Activated T-cell treated with anti-CD3 and anti-CD28 coated beads, Interleukin-2, amount 50 U/mL, for 1 hour (primary cell): ENCODE data around the gene C19orf53.
A peak's percentile ranks its signal among the peaks of the same experiment; 100 is the strongest.
"Not testable (repeated sequence)": the region's sequence is repeated elsewhere in the genome, so short reads cannot be mapped to it uniquely, and the experiment has no call there.

Experiments used
- DNase-seq: peaks from one replicate; pipeline ENCODE4 v3.0.0-alpha.2; 2020

The C19orf53 gene

DNA sequence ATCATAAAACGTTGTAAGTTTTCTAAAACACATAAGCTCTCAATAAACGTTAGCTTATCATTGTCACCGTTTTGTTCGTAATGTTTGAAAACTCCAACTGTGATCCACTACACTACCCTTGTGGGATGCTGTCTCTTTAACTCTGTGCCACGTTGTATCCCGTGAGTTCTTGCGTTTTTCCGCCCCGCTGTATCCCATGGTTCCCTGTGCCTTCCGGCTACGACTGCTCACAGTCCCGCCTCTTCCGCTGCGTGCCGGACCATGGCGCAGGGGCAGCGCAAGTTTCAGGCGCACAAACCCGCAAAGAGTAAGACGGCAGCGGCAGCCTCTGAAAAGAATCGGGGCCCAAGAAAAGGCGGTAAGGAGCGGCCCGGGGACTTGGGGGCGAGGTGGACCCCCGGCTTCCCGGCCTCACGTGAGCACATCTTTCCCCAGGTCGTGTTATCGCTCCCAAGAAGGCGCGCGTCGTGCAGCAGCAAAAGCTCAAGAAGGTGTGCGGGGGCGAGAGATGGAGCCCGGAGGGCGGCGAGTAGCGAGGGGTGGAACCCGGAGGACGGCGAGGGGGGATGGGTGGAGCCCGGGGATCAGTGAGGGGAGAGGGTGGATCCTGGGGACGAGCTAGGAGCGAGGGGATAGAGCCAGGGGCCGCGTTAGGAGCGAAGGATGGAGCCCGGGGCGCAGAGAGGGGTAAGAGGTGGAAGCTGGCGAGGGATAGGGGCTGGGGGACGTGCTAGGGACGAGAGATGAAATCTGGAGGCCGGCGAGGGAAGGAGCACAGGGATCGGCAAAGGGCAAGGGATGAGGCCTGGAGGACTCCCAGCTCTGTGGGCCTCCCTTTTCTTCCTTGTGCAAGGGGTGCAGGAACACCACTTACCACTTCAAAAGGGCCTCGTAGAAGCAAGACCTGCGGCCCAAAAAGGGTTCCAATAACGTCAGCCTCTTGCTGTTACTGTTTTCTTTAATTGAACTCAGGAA, at the start of gene C19orf53:
Gene C19orf53 (plus strand): TSS at position 240 of the 975 bp plus-strand sequence. CDS start 22 bp downstream, at position 262.
- peak; percentile 80 for DNase-seq

DNA sequence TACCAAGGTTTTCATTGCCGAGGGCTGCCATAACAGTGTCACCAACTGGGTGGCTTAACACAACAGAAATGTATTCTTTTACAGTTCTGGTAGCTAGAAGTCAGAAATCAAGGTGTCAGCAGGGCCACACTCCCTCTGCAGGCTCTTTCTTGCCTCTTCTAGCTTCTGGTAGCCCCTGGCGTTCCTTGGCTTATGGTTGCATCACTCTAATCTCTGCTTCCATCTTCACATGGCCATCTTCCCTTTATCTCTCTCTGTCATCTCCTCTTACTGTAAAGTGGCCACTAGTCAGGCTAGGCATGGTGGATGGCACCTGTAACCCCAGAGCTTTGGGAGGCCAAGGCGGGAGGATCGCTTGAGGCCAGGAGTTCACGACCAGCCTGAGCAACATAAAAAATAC, 47.9 kb upstream of the C19orf53 start:
- DNase-seq = no peak

- DNase-seq = no peak
These were observed 46.5 kb upstream of the C19orf53 start for GRCh38 chr19:13727798-13728197.

- no peak for DNase-seq
These were observed 44.4 kb upstream of the C19orf53 start for GRCh38 chr19:13729859-13730258.

GRCh38 chr19:13731147-13731964, 42.9 kb upstream of the C19orf53 start:
- peak; percentile 94 for DNase-seq

DNA sequence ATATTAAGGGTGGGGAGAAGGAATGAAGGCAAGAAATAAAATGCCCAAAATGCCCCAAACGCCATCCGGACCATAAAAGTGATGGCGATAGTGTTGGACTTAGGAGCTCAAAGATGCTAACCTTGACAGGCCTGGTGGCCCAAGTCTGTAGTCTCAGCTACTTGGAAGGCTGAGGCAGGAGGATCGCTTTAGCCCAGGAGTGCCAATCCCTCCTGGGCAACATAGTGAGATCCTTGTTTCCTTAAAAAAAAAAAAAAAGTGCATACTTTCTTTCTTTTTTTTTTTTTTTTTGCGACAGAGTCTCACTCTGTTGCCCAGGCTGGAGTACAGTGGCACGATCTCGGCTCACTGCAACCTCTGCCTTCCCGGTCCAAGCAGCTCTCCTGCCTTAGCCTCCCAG, 41.9 kb upstream of the C19orf53 start:
- DNase-seq = no peak

- no peak for DNase-seq
These were observed 39.5 kb upstream of the C19orf53 start for GRCh38 chr19:13734751-13735150.

DNA sequence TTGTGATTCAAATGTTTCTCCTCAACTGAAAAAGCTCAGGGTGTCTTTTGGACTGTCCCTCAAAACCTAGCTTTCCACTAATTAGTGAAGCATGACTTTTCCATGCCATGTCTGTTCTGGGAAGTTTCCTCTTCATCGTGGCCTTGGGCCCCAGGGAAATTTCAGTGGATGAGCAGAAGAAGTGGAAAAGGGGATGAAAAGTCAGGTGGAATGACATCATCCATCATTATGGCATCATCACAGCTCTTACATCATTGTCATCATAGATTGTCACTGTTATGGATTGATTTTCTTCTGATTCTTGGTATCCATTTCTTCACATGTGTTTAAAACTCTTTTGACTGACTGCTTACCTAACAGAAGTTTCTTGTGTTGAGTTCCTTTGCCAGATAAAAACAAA, 36.2 kb upstream of the C19orf53 start:
- DNase-seq = no peak

GRCh38 chr19:13741893-13742292, 32.4 kb upstream of the C19orf53 start:
- DNase-seq = no peak

GRCh38 chr19:13742756-13743155, 31.5 kb upstream of the C19orf53 start:
- DNase-seq = no peak

DNA sequence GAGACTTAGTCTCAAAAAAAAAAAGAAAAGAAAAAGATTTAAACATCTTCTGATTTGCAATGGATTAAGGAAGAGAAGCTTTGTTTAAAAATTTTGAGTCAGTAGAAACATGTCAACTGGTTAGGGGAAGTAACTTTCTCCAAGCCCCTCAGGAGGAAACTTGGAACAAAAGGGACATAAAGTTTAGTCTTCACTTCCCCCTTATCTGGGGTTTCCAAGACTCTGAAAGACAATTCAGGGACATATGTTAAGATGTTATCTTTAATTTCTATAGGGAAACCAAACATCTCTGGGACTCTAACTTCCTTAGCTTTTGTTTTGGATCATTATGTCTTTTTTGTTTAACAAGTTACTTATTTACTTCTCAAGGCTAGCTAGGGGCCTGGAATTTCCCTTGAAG, 30.1 kb upstream of the C19orf53 start:
- no peak for DNase-seq

DNA sequence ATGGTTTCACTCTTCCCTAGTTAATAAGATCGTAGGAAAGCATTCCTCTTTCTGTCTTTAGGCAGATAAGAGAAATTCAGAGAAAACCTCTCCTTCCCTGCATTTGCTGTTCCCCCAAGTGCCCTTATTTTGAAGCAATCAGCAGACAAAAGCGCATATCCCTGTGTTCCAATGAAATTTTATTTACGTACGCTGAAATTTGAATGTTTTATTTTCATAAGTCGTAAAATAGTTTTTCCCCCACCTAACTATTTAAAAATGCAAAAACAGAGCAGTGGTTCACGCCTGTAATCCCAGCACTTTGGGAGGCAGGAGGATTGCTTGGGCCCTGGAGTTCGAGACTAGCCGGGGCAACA, 27.2 kb upstream of the C19orf53 start:
- DNase-seq = no peak

GRCh38 chr19:13748169-13748828, 26.0 kb upstream of the C19orf53 start:
- no peak for DNase-seq

GRCh38 chr19:13751436-13751835, 22.8 kb upstream of the C19orf53 start:
- no peak for DNase-seq

- DNase-seq = not testable (repeated sequence)
These were observed 20.6 kb upstream of the C19orf53 start for GRCh38 chr19:13753622-13754021.

DNA sequence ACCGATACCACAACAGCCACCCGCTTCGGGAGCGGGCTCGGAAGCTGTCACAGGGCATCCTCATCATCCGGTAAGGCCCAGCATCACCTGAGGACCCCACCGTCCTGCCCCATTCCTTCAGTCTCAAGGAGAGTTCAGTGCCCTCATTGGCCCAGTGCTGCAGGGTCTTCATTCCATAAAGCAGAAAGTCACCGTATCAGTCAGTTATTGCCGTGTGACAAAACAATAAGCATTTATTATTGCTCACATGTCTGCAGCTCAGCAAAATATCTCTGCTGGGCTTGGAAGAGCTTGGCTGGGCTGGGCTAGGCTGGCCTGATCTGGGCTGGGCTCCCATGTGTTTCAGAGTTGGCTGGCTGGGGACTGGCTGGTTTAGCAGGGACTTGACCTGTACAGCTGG, 18.0 kb upstream of the C19orf53 start:
- DNase-seq = no peak

- DNase-seq = no peak
These were observed 16.2 kb upstream of the C19orf53 start for GRCh38 chr19:13757805-13758772.

- no peak for DNase-seq
These were observed 15.5 kb upstream of the C19orf53 start for GRCh38 chr19:13758795-13759194.

- DNase-seq = no peak
These were observed 12.8 kb upstream of the C19orf53 start for GRCh38 chr19:13761423-13761822.

DNA sequence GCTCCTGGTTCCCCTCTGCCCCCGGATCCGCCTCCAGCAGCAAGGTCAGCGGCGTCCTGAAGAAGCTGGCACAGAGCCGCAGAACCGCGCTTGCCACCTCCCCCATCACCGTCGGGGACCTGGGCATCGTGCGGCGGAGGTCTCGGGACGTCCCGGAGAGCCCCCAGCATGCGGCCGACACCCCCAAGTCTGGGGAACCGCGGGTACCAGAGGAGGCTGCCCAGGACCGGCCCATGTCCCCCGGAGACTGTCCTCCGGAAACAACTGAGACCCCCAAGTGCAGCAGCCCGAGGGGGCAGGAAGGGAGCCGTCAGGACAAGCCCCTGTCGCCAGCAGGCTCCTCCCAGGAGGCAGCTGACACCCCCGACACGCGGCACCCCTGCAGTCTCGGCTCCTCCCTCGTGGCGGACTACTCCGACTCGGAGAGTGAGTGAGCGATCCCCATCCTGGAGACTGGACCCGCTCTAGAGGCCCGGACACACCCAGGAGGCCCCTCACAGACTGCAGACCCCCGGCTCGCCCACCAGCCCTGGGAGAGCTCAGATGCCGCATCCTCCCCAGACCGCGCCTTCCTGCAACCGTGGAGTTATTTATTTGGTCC, 11.5 kb upstream of the C19orf53 start:
- DNase-seq = no peak

GRCh38 chr19:13763265-13763664, 11.0 kb upstream of the C19orf53 start:
- DNase-seq = no peak
